HUDEP-2 (cell line): ENCODE results near the gene GRHL3.

Source experiments
- DNase-seq, 76 experiments: peaks; one replicate each; lab custom pipeline; 2025; ENCODE audit not compliant: unreplicated experiment in 76 of 76; lab: John Stamatoyannopoulos, UW

Gene GRHL3

GRCh38 chr1:24292887-24293286 is 26.3 kb upstream of the GRHL3 start:
- DNase-seq: no peak

- DNase-seq: no peak
Measured at GRCh38 chr1:24293392-24294227, 25.5 kb upstream of the GRHL3 start.

- DNase-seq: no peak
Measured at GRCh38 chr1:24294228-24294672, 24.9 kb upstream of the GRHL3 start.

- no peak for DNase-seq
Measured at GRCh38 chr1:24294716-24295371, 24.3 kb upstream of the GRHL3 start.

GRCh38 chr1:24295535-24295934 is 23.6 kb upstream of the GRHL3 start:
- no peak for DNase-seq

GRCh38 chr1:24297187-24297851 is 21.8 kb upstream of the GRHL3 start:
- DNase-seq: no peak

GRCh38 chr1:24297852-24298232 is 21.3 kb upstream of the GRHL3 start:
- no peak for DNase-seq

- no peak for DNase-seq
Measured at GRCh38 chr1:24298606-24299005, 20.6 kb upstream of the GRHL3 start.

GRCh38 chr1:24299901-24300300 is 19.3 kb upstream of the GRHL3 start:
- no peak for DNase-seq

GRCh38 chr1:24300971-24301784 is 18.0 kb upstream of the GRHL3 start:
- no peak for DNase-seq

- no peak for DNase-seq
Measured at GRCh38 chr1:24301785-24302175, 17.4 kb upstream of the GRHL3 start.

GRCh38 chr1:24302209-24302611 is 16.9 kb upstream of the GRHL3 start:
- no peak for DNase-seq

- DNase-seq: no peak
Measured at GRCh38 chr1:24303600-24303999, 15.6 kb upstream of the GRHL3 start.

GRCh38 chr1:24304763-24305162 is 14.4 kb upstream of the GRHL3 start:
- DNase-seq: no peak

GRCh38 chr1:24308365-24309015 is 10.7 kb upstream of the GRHL3 start:
- peak in 1 of 76 experiments; percentile 11 for DNase-seq

GRCh38 chr1:24309762-24310485 is 9.2 kb upstream of the GRHL3 start:
- DNase-seq: no peak

- peak in 1 of 76 experiments; percentile 8 for DNase-seq
Measured at GRCh38 chr1:24311234-24311633, 7.9 kb upstream of the GRHL3 start.

- DNase-seq: no peak
Measured at GRCh38 chr1:24311741-24312140, 7.4 kb upstream of the GRHL3 start.

GRCh38 chr1:24315391-24315790 is 3.8 kb upstream of the GRHL3 start:
- DNase-seq: no peak

GRCh38 chr1:24316645-24317044 is 2.5 kb upstream of the GRHL3 start:
- no peak for DNase-seq
